Measurements from ENCODE around the gene IL10. TPM values are rescaled to one million over a fixed set of nuclear protein-coding genes. Genes with fewer than 3 reads are reported as not detected.
"Not testable (repeated sequence)": the region's sequence is repeated elsewhere in the genome, so short reads cannot be mapped to it uniquely, and the experiment has no call there.

Gene IL10
- total RNA-seq, 1 experiment from 2014 or later, result not detected

DNA sequence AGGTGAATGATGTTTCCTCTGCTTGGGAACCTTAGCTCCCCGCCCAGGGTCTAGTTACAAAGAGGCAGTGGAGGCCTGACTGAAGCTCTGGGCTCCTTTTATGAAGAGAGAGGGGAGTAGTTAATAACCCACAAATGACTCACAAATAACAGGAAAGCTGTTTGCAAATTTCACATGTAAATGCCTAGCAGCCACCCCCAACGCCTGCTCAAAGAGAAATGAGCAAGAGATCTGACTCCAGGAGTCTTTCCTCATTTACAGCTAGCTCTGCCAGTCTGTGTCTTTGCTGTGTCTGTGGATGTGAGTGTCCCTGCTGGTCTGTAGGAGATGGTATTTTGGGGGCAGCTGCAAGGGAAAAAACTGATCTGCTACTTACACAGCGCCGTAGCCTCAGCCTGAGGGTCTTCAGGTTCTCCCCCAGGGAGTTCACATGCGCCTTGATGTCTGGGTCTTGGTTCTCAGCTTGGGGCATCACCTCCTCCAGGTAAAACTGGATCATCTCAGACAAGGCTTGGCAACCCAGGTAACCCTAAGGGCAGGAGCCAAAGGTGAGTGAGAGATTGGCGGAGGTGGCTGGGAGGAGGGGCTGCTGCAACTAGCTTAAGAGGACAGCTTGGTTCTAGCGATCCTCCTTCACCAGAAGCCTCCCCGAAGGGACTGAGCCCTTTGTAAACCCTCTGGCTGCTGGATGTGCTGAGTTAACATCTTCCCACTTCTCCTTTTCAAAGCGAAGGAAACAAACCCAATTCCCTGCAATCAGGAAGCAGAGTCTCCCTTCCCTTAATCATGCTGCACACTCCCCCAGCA is 1.6 kb downstream of the IL10 start, which contains the start of gene IL19:
IL19 (plus strand) TSS at position 243 of the 807 bp plus-strand sequence. CDS start 65,890 bp downstream, outside the sequence.
- in situ Hi-C loops (cut with HindIII; ENCODE audit: low sequenced_read_pairs), result no loop called here
- DNase-seq (ENCODE audit: low spot score), result no peak

DNA sequence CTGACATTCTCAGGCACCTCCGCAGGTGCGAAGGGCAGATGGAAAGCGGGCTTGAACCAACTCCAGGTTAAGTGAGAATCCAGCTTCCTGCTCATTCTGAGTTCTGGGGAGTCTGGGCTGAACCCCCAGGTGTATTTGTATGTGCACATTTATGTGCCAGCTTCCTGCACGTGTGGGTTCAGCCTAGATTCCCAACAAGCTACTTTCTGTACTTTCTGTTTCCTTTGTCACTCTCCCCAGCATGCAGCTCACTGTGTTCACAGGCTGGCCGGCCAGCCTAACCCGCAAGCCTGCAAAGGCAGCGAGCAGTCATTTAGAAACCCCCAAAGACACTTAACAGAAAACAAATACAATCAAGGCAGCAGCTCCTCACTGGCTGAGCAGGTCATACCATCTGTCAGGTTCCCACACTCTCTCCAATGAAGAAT is 3.0 kb downstream of the IL10 start:
- in situ Hi-C loops (cut with HindIII; ENCODE audit: low sequenced_read_pairs), result no loop called here
- DNase-seq (ENCODE audit: low spot score), result no peak

GRCh38 chr1:206768472-206769303 is 3.6 kb downstream of the IL10 start:
- in situ Hi-C loops (cut with HindIII; ENCODE audit: low sequenced_read_pairs), result no loop called here
- DNase-seq (ENCODE audit: low spot score), result no peak

DNA sequence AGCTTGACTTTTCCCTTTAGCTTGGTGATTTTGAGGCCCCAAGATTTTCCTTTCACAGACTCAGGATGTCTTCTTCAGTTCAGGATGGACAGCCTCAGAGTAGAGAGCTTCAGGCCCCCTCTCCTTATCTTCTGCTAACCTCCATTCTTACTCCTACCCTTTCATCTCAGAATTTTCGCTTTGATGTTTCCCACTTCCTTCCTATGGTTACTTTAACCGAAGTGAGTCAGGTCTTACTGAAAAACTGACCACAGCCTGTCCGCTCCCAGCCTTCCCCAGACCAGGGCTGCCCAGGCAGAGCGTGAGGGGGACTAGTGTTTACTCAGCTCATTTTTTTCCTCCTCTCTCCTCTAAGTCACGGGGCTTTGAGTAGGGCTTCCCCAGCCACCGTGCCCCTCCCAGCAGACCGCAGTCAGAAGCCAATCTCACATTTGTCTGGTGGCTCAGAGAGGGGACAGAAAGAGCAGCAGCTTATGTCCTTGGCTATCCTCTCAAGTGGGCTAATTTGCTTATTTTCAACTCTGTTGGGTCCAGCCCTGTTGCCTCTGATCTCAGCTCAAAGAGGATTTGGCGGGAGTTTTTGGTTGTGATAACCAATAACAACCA is 5.9 kb downstream of the IL10 start:
- in situ Hi-C loops (cut with HindIII; ENCODE audit: low sequenced_read_pairs), result no loop called here
- no peak for DNase-seq (ENCODE audit: low spot score)

- in situ Hi-C loops (cut with HindIII; ENCODE audit: low sequenced_read_pairs); DNase-seq (ENCODE audit: low spot score): not testable (repeated sequence)
These were observed 6.5 kb downstream of the IL10 start for GRCh38 chr1:206765771-206766170.

- in situ Hi-C loops (cut with HindIII; ENCODE audit: low sequenced_read_pairs); DNase-seq (ENCODE audit: low spot score): not testable (repeated sequence)
These were observed 9.4 kb downstream of the IL10 start for GRCh38 chr1:206762741-206763364.

DNA sequence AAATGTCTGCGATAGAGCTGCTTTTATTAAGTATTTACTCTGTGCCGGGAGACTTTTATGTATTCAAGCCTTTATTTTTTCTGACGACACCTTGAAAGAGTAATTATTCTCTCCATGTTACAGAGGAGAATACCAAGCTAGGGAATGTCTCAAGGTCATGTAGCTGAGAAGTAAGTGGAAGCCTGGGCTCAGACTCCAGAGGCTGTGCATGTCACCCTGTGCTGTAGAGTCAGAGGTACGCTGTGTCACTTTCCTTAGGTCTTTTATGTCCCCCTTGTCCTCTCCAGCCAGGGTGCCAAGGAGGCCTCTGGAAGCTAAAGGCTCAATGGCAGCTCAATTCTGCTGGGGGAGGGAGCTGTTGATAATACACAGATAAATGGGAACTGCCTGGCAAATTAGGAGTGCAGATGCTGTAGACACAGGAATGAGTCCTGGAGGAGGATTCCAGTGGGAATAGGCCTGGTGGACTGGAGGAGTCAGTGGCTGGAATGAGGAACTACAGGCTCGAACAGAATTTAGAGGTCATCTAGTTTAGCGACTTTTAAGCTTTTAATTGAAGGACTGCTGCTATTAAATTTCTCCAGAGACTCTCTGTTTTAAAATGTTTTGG is 11.0 kb downstream of the IL10 start:
- DNase-seq (ENCODE audit: low spot score), result no peak
- in situ Hi-C loops (cut with HindIII; ENCODE audit: low sequenced_read_pairs), result no loop called here

GRCh38 chr1:206760590-206760989 is 11.7 kb downstream of the IL10 start:
- in situ Hi-C loops (cut with HindIII; ENCODE audit: low sequenced_read_pairs), result no loop called here
- no peak for DNase-seq (ENCODE audit: low spot score)

- in situ Hi-C loops (cut with HindIII; ENCODE audit: low sequenced_read_pairs), result no loop called here
- no peak for DNase-seq (ENCODE audit: low spot score)
These were observed 14.6 kb downstream of the IL10 start for GRCh38 chr1:206757524-206758266.

GRCh38 chr1:206754011-206754410 is 18.3 kb downstream of the IL10 start:
- in situ Hi-C loops (cut with HindIII; ENCODE audit: low sequenced_read_pairs), result no loop called here
- DNase-seq (ENCODE audit: low spot score), result no peak

DNA sequence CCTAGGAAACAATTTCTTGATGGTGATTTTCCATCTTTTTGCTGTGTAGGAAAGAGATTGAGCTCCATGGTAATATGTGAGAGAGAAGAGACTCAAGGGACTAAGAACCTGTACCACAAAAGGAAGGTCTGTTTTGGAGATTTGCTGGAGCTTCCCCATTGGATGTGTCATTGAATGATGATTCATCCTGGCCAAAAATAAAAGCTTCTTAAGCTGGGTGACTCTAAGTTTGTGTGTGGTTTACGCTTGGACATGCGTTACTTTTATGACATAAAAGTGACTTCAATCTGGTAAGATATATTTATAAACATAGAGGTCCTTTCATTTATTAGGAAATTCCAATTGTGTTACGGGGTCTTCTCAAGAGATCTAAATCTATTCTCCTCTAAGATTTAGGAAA is 19.2 kb downstream of the IL10 start:
- in situ Hi-C loops (cut with HindIII; ENCODE audit: low sequenced_read_pairs), result no loop called here
- no peak for DNase-seq (ENCODE audit: low spot score)

- no peak for DNase-seq (ENCODE audit: low spot score)
- in situ Hi-C loops (cut with HindIII; ENCODE audit: low sequenced_read_pairs), result no loop called here
These were observed 19.8 kb downstream of the IL10 start for GRCh38 chr1:206752481-206752880.

GRCh38 chr1:206751891-206752290 is 20.4 kb downstream of the IL10 start:
- in situ Hi-C loops (cut with HindIII; ENCODE audit: low sequenced_read_pairs), result no loop called here
- no peak for DNase-seq (ENCODE audit: low spot score)

DNA sequence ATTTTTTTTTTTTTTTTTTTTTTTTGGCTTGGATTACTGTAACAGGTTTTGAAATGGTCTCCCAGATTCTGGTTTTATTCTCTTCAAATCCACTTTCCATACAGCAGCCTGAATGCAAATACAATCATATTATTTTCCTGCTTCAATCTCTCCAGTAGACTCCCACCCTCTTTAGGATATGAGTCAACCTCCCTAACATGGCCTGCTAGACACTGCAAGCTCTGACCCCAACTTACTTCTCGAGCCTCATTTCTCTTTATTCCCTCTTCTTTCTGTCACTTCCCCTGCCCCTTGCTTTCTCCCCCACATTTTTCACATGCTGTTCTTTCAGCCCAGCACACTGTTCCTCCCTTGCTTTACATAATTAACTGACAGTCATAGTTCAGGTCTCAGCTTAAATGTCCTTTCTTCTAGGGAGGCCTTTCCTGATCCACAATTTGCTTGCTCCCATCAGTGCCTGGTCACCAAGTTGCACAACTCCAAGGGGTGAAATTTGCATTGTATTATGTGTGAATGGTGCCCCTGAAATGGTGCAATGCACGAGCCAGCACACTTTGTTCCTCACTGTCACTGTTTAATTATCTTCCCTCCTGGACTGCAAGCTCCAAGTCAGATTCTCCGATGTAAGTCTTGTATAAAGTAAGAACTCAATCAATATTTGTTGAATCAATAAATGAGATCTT is 23.8 kb downstream of the IL10 start:
- in situ Hi-C loops (cut with HindIII; ENCODE audit: low sequenced_read_pairs), result no loop called here
- DNase-seq (ENCODE audit: low spot score), result no peak

DNA sequence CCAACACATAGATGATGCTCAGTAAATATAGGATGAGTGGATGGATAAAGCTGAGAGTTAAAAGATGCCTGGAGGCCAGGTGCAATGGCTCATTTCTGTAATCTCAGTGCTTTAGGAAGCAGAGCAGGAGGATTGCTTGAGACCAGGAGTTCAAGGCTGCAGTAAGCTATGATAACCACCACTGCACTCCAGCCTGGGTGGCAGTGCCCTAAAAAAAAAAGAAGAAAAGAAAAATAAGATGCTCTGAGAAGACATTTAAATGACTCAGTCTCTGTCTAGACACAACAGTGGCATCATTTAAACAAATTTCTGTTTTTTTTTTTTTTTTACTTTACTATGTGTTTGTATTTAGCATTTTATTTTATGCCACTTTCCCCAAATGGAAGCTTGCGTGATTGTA is 27.0 kb downstream of the IL10 start:
- no peak for DNase-seq (ENCODE audit: low spot score)
- in situ Hi-C loops (cut with HindIII; ENCODE audit: low sequenced_read_pairs), result no loop called here

DNA sequence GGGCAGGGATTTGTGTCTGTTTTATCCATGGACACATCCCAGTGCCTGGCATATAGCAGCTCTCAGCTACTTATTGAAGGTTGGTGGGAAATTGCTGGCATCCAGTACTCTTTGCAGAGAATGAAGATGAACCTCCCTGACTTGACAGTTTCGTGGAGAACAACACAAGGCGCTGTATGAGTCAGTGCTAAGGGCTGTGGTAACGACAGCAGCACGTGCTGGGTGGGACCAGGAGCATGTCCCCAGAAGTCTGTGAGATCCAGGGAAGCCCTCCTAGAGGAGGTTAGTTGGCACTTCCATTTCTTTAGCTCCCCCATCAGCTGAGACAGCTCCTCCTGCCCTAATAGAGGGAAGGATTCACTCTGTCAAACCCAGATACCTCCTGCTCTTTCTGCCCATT is 27.6 kb downstream of the IL10 start:
- in situ Hi-C loops (cut with HindIII; ENCODE audit: low sequenced_read_pairs), result no loop called here
- no peak for DNase-seq (ENCODE audit: low spot score)

DNA sequence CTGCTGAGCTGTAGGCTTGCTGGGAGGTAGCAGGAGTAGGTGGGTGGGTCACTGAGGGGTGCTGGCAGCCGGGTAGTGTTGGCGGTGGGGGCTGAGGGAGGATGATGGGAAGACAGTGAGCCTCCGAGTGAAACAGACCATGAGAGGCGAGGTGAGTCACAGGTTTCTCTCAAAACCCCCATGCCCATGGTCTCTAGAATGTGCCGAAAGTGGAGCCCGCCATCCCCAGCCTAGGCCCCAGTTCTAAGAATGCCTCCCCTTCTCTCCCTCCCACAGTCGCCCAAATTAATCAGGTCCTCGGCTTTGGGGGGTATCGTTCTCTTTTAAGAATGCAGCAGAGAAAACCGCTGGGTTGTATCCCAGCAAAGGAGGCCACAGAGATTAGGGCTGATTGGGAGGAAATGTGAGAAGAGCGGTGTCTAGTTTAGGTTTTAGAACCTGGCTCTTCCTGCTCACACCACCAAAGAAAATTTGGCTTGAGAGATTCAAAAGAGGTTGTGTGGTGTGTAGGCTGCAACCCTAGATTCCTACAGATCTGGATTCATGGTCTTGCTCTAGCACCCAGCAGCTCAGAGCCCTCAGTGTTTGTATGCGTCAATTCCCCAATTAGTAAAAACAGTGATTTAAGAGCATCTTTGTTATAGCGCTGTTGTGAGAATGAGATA is 29.4 kb downstream of the IL10 start:
- DNase-seq (ENCODE audit: low spot score), result no peak
- in situ Hi-C loops (cut with HindIII; ENCODE audit: low sequenced_read_pairs), result no loop called here
